Measurements from ENCODE around the gene RFC2. TPM values are rescaled to one million over a fixed set of nuclear protein-coding genes. Genes with fewer than 3 reads are reported as not detected.

Gene RFC2
- total and polyA plus RNA-seq, 2 of the 8 experiments (the other 6 are each of a cell fraction or from before 2014, with no cell fraction given) = 52.9 to 85.4 TPM

- Histone ChIP-seq H2BK20ac (ENCODE audit: low read length) (no peak overlapping the region), H3K56ac (replicated peaks; ENCODE audit: insufficient read length, low read depth, low read length) (no peak overlapping the region), H3K4ac (replicated peaks; ENCODE audit: insufficient read length, low read depth, low read length) (no peak overlapping the region), H3K9ac (replicated peaks in 1 of 4; ENCODE audit: extremely low read depth in 1 of 4, low read depth in 3 of 4, low read length in 3 of 4) (no peak overlapping the region), H2AFZ (ENCODE audit: low read length) (no peak overlapping the region), H3K9me3 (ENCODE audit: insufficient read depth in 2 of 2, low read depth in 1 of 2, low read length in 1 of 2) (no peaks in the 10 kb centered on the region), H4K5ac (ENCODE audit: insufficient read length, low read depth, low read length) (no peak overlapping the region), H4K91ac (replicated peaks; ENCODE audit: insufficient read length, low read length) (no peak overlapping the region), H3K18ac (ENCODE audit: extremely low read depth, low read length) (no peak overlapping the region), H3K23me2 (ENCODE audit: low read depth, low read length) (no peaks in the 10 kb centered on the region), H3K27me3 (replicated peaks in 1 of 4; ENCODE audit: control insufficient read depth in 3 of 4, extremely low read depth in 1 of 4, insufficient read depth in 3 of 4, low read length in 3 of 4) (no peaks in the 10 kb centered on the region), H2BK15ac (ENCODE audit: low read length) (no peak overlapping the region), H2AK5ac (ENCODE audit: low read depth, low read length) (no peak overlapping the region), H3K4me1 (replicated peaks in 1 of 4; ENCODE audit: control insufficient read depth in 3 of 4, insufficient read depth in 4 of 4, low read length in 3 of 4) (peaks cover 0 to 2% (median 0%) of the 10 kb centered on the region in 4 experiments; a peak in 4 of 7 replicates), H2BK12ac (ENCODE audit: low read depth, low read length) (0 out of 2 replicates have a peak overlapping the region, but pooled peaks have one; percentile 5), H4K20me1 (replicated peaks in 1 of 2; ENCODE audit: control insufficient read depth in 1 of 2, insufficient read depth in 2 of 2, low read length in 2 of 2) (peaks cover 0 to 4% of the 10 kb centered on the region in 2 experiments), H3K23ac (ENCODE audit: insufficient read length) (no peak overlapping the region), H3K79me1 (ENCODE audit: low read depth, low read length) (no peaks in the 10 kb centered on the region), H3K4me3 (ENCODE audit: extremely low read depth in 1 of 4, insufficient read depth in 2 of 4, low read depth in 3 of 4, low read length in 4 of 4) (no peak overlapping the region), H3K36me3 (ENCODE audit: control insufficient read depth in 2 of 4, insufficient read depth in 4 of 4, low read length in 3 of 4) (no peaks in the 10 kb centered on the region), H3K4me2 (ENCODE audit: insufficient read depth in 1 of 2, low read depth in 2 of 2, low read length in 2 of 2) (no peak overlapping the region; a peak in 1 of 4 replicates), H2BK5ac (ENCODE audit: low read depth, low read length) (peak overlapping the region; percentile 56; the same call in 1 of the 2 replicates), H3K14ac (ENCODE audit: insufficient read length) (no peak overlapping the region), H2BK120ac (replicated peaks; ENCODE audit: low read depth, low read length) (no peak overlapping the region), H4K8ac (ENCODE audit: extremely low read depth, insufficient read depth, low read length) (no peak overlapping the region; the same call in 1 of the 2 replicates), H3K27ac (ENCODE audit: low read depth, low read length) (no peak overlapping the region), H3K79me2 (ENCODE audit: control insufficient read depth in 1 of 2, insufficient read depth in 2 of 2, low read length in 2 of 2) (no peaks in the 10 kb centered on the region)
- WGBS, 2 experiments (ENCODE audit: extremely low coverage in 1 of 2, insufficient coverage in 1 of 2, insufficient read length in 1 of 2, insufficient replicate concordance in 2 of 2, low coverage in 1 of 2, low lambda C conversion rate in 2 of 2, missing lambda C conversion rate in 1 of 2) = 90% methylated on average over 9 of the region's 11 CpGs; no CpG with 5 or more reads in 1 of the 2 experiments
- POLR2A ChIA-PET (ENCODE audit: partially characterized antibody) = interaction anchor here (1.3 to 3.6 kb wide), 3 partner anchors 9 to 16 kb away, joined by 5 to 19 read pairs (median 9); no protein-coding TSS in a partner anchor
- FAIRE-seq = no peak
- TF ChIP-seq ASH2L (IDR thresholded peaks at IDR 0.05; ENCODE audit: low read length) (no peak), USF2 (IDR thresholded peaks at IDR 0.05; ENCODE audit: low read length) (no peak), TAF1 (IDR thresholded peaks at IDR 0.05; ENCODE audit: low read depth, low read length) (no peak), RAD21 (IDR thresholded peaks at IDR 0.05 in 1 of 2, conservative IDR thresholded peaks at IDR 0.05 in 1 of 2; ENCODE audit: low read depth in 2 of 2, low read length in 2 of 2) (no peak), SP4 (IDR thresholded peaks at IDR 0.05; ENCODE audit: low read length) (no peak)
- CTCF ChIA-PET (ENCODE audit: partially characterized antibody) = interaction anchor here (0.7 to 8.3 kb wide), 8 partner anchors 8 to 181 kb away, joined by 3 to 71 read pairs (median 5); no protein-coding TSS in a partner anchor
- DNase-seq (ENCODE audit: low read depth in 1 of 2, low spot score in 2 of 2) = no peak
These were observed 34.8 kb downstream of the RFC2 start for GRCh38 chr7:74219416-74219815.

All from H1 (cell line).